Neural cell (in vitro differentiated cells): Measurements from ENCODE around the gene ORM1.

Experiments
- CTCF ChIP-seq: fragments of 450-650 bp; IDR thresholded peaks from 2 replicates; pipeline ENCODE4 v1.5.1; 2014; ENCODE audit warnings: antibody characterized with exemption, mild to moderate bottlenecking, moderate library complexity; ENCODE audit not compliant: poor library complexity, severe bottlenecking
- EP300 ChIP-seq: fragments of 450-650 bp; conservative IDR thresholded peaks from 2 replicates; pipeline ENCODE4 v1.6.1; 2014; ENCODE audit warnings: antibody characterized with exemption, mild to moderate bottlenecking, moderate library complexity; ENCODE audit not compliant: poor library complexity, severe bottlenecking
- EZH2 ChIP-seq: fragments of 200-600, 300-800 bp; shearing (Covaris generic), sonication (generic); IDR thresholded peaks from 2 replicates; pipeline ENCODE4 v1.6.1; 2014; ENCODE audit warnings: antibody characterized with exemption, low read length, borderline replicate concordance, mild to moderate bottlenecking; ENCODE audit not compliant: insufficient read depth, poor library complexity, severe bottlenecking
- MXI1 ChIP-seq: fragments of 450-650 bp; conservative IDR thresholded peaks from 2 replicates; pipeline ENCODE4 v1.6.1; 2014; ENCODE audit warnings: antibody characterized with exemption, mild to moderate bottlenecking; ENCODE audit not compliant: poor library complexity, severe bottlenecking
- POLR2AphosphoS5 ChIP-seq: IDR thresholded peaks from 2 replicates; pipeline ENCODE4 v1.6.1; 2012
- RAD21 ChIP-seq: fragments of 450-650 bp; conservative IDR thresholded peaks from 2 replicates; pipeline ENCODE4 v1.6.1; 2014; ENCODE audit warnings: antibody characterized with exemption, mild to moderate bottlenecking, moderate library complexity
- REST ChIP-seq: IDR thresholded peaks from 2 replicates; pipeline ENCODE4 v1.6.1; 2012; ENCODE audit warnings: borderline replicate concordance
- SMC3 ChIP-seq: fragments of 450-650 bp; conservative IDR thresholded peaks from 2 replicates; pipeline ENCODE4 v1.6.1; 2014; ENCODE audit warnings: antibody characterized with exemption, mild to moderate bottlenecking, moderate library complexity; ENCODE audit not compliant: poor library complexity
- TAF1 ChIP-seq: IDR thresholded peaks from 2 replicates; pipeline ENCODE4 v1.6.1; 2012; ENCODE audit warnings: low read depth

- no peak for TF ChIP-seq CTCF
- no peak for TF ChIP-seq TAF1
- TF ChIP-seq EZH2: no peak
- TF ChIP-seq SMC3: no peak
- no peak for TF ChIP-seq POLR2AphosphoS5
- no peak for TF ChIP-seq EP300
- no peak for TF ChIP-seq MXI1
- no peak for TF ChIP-seq REST
- TF ChIP-seq RAD21: no peak
These were observed 33.1 kb upstream of the ORM1 start for GRCh38 chr9:114289571-114290481.
